HEK293 (cell line): Measurements from ENCODE around the gene ATP8B1.

Experiments used
- CTCF ChIP-seq: fragments of 450-650 bp; formaldehyde crosslinking; IDR thresholded peaks from 2 replicates; pipeline ENCODE4 v1.5.1; 2016; ENCODE audit warnings: missing biosample characterization, missing genetic modification characterization
- HOXA7 ChIP-seq: sonication (generic); formaldehyde crosslinking; IDR thresholded peaks from 2 replicates; pipeline ENCODE4 v1.8.1; 2022; ENCODE audit warnings: missing genetic modification reagents, borderline replicate concordance
- SETDB1 ChIP-seq: IDR thresholded peaks from one replicate; pipeline ENCODE4 v1.6.1; 2017; ENCODE audit warnings: mild to moderate bottlenecking, low read length, moderate library complexity, mixed read lengths; ENCODE audit not compliant: insufficient read length
- TRIM28 ChIP-seq: IDR thresholded peaks from 2 replicates; pipeline ENCODE4 v1.6.1; 2011; ENCODE audit warnings: low read length, control low read depth, borderline replicate concordance
- YY1 ChIP-seq: fragments of 450-650 bp; formaldehyde crosslinking; IDR thresholded peaks from 2 replicates; pipeline ENCODE4 v1.5.1; 2018; ENCODE audit warnings: missing biosample characterization, missing genetic modification characterization
- ZNF155 ChIP-seq: fragments of 450-650 bp; formaldehyde crosslinking; IDR thresholded peaks from 2 replicates; pipeline ENCODE4 v1.5.1; 2016; ENCODE audit warnings: missing biosample characterization, missing genetic modification characterization
- ZNF362 ChIP-seq: fragments of 450-650 bp; formaldehyde crosslinking; IDR thresholded peaks from 2 replicates; pipeline ENCODE4 v1.5.1; 2016; ENCODE audit warnings: missing biosample characterization, missing genetic modification characterization
- ZNF529 ChIP-seq: fragments of 450-650 bp; formaldehyde crosslinking; IDR thresholded peaks from 2 replicates; pipeline ENCODE4 v1.5.1; 2017; ENCODE audit warnings: missing genetic modification characterization, missing biosample characterization; ENCODE audit not compliant: insufficient replicate concordance
- ZNF660 ChIP-seq: fragments of 450-650 bp; IDR thresholded peaks from 2 replicates; pipeline ENCODE4 v1.5.1; 2018; ENCODE audit warnings: missing biosample characterization, mild to moderate bottlenecking, missing genetic modification characterization
- ZNF707 ChIP-seq: fragments of 450-650 bp; formaldehyde crosslinking; IDR thresholded peaks from 2 replicates; pipeline ENCODE4 v1.5.1; 2016; ENCODE audit warnings: missing biosample characterization, missing genetic modification characterization
- TF ChIP-seq, protein P1 (sequence below): sonication (generic); formaldehyde crosslinking; IDR thresholded peaks from 2 replicates; pipeline ENCODE4 v1.8.1; 2022; ENCODE audit warnings: mild to moderate bottlenecking, moderate library complexity, missing genetic modification reagents
- TF ChIP-seq, protein P2 (sequence below): IDR thresholded peaks from 2 replicates; pipeline ENCODE4 v1.6.1; 2011; ENCODE audit warnings: mild to moderate bottlenecking, low read depth, low read length, borderline replicate concordance

DNA sequence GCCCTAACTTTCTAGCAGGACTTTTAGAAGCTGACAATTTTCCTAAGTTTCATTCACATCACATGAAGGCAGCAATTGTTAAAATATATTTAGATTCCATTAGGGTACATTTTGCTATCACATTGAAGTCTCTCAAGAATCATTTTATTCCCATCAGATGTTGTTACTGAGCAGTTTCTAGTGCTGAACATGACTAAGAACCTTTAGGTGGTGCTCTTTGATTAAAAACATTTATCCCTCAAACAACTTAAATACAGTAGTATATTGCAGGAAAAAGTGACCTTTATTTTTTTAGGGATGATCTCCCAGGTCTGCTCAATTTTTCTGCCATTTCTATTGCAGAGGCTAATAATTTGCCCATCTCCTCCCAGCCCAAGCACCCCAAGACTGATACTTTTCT, 158.6 kb downstream of the ATP8B1 start:
- TF ChIP-seq, protein P1, sequence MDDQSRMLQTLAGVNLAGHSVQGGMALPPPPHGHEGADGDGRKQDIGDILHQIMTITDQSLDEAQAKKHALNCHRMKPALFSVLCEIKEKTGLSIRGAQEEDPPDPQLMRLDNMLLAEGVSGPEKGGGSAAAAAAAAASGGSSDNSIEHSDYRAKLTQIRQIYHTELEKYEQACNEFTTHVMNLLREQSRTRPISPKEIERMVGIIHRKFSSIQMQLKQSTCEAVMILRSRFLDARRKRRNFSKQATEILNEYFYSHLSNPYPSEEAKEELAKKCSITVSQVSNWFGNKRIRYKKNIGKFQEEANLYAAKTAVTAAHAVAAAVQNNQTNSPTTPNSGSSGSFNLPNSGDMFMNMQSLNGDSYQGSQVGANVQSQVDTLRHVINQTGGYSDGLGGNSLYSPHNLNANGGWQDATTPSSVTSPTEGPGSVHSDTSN = no peak
- TF ChIP-seq ZNF155 (tag by site-specific recombination) (no peak), CTCF (tag by site-specific recombination) (no peak), SETDB1 (no peak), ZNF707 (no peak), HOXA7 (CRISPR knock-in tag) (no peak), ZNF660 (tag by site-specific recombination) (no peak), TRIM28 (no peak), YY1 (tag by site-specific recombination) (no peak), ZNF362 (tag by site-specific recombination) (no peak), ZNF529 (tag by site-specific recombination) (no peak)
- TF ChIP-seq, protein P2, sequence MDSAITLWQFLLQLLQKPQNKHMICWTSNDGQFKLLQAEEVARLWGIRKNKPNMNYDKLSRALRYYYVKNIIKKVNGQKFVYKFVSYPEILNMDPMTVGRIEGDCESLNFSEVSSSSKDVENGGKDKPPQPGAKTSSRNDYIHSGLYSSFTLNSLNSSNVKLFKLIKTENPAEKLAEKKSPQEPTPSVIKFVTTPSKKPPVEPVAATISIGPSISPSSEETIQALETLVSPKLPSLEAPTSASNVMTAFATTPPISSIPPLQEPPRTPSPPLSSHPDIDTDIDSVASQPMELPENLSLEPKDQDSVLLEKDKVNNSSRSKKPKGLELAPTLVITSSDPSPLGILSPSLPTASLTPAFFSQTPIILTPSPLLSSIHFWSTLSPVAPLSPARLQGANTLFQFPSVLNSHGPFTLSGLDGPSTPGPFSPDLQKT = no peak
